A673 (cell line): ENCODE data around the gene CYSTM1.
"Not testable (repeated sequence)": the region's sequence is repeated elsewhere in the genome, so short reads cannot be mapped to it uniquely, and the experiment has no call there.

ENCODE experiments used
- EZH2 ChIP-seq: fragments of 200-600 bp; sonication (generic); IDR thresholded peaks from 2 replicates; pipeline ENCODE4 v1.6.1; 2017; ENCODE audit warnings: borderline replicate concordance, low read depth, mild to moderate bottlenecking, mixed read lengths, antibody characterized with exemption, low read length; ENCODE audit not compliant: poor library complexity, severe bottlenecking
- TF ChIP-seq, protein P1 (sequence below): fragments of 300-800, 200-600 bp; sonication (generic); conservative IDR thresholded peaks from 2 replicates; pipeline ENCODE4 v1.5.1; 2017; ENCODE audit warnings: low read depth, mild to moderate bottlenecking, antibody characterized with exemption, low read length, moderate library complexity, mixed read lengths

DNA sequence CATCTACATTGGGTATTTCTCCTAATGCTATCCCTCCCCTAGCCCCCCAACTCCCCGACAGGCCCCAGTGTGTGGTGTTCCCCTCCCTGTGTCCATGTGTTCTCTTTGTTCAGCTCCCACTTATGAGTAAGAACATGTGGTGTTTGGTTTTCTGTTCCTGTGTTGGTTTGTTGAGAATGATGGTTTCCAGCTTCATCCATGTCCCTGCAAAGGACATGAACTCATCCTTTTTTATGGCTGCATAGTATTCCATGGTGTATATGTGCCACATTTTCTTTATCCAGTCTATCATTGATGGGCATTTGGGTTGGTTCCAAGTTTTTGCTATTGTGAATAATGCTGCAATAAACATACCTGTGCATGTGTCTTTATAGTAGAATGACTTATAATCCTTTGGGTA, 23.9 kb downstream of the CYSTM1 start:
- TF ChIP-seq, protein P1, sequence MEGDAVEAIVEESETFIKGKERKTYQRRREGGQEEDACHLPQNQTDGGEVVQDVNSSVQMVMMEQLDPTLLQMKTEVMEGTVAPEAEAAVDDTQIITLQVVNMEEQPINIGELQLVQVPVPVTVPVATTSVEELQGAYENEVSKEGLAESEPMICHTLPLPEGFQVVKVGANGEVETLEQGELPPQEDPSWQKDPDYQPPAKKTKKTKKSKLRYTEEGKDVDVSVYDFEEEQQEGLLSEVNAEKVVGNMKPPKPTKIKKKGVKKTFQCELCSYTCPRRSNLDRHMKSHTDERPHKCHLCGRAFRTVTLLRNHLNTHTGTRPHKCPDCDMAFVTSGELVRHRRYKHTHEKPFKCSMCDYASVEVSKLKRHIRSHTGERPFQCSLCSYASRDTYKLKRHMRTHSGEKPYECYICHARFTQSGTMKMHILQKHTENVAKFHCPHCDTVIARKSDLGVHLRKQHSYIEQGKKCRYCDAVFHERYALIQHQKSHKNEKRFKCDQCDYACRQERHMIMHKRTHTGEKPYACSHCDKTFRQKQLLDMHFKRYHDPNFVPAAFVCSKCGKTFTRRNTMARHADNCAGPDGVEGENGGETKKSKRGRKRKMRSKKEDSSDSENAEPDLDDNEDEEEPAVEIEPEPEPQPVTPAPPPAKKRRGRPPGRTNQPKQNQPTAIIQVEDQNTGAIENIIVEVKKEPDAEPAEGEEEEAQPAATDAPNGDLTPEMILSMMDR: not testable (repeated sequence)
- TF ChIP-seq EZH2: not testable (repeated sequence)
